ENCODE measurements around the gene PRRG3.

PRRG3 gene

DNA sequence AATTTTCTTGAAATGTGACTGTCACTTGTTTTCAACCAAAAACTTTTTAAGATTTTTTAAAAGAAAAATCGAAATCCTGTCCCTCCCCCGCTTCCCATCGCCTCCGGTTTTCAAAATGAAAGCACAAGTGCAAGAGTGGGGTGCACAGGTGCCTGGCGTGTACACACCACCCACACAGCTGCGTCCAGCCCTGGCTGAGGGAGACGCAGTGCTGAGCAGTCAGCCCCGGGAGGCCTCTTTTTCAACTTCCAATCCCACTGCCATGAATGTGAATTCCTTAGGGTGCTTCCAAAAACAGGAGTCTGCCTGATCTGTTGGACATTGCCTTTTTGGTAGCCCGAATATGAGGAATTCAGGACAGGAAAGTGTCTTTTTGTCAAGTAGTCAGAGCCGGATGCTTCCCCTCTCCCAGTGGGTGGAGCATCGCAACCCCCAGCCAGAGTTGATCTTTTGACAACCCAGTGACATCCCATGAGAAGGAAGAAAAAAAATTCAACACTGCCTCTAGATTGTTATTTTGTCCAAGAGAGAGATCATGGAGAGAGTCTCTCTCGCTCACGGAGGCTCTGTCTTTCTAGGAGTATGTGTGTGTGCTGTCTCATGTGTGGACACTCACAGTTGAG lies 8.9 kb downstream of the PRRG3 start:
- Histone ChIP-seq H3K27ac (ENCODE audit: low read length) (no peak overlapping the region), H3K4me2 (ENCODE audit: low read depth, low read length) (no peak overlapping the region), H3K36me3 (replicated peaks; ENCODE audit: insufficient read depth, low read length) (no peaks in the 10 kb centered on the region), H3K9me2 (replicated peaks; ENCODE audit: insufficient read depth, low read length) (no peaks in the 10 kb centered on the region), H2AFZ (ENCODE audit: low read length) (no peak overlapping the region), H3K9me3 (replicated peaks; ENCODE audit: insufficient read depth, low read length) (no peaks in the 10 kb centered on the region), H3F3A (ENCODE audit: insufficient read depth, low read length) (no peaks in the 10 kb centered on the region), H4K20me1 (ENCODE audit: insufficient read depth, low read length) (no peaks in the 10 kb centered on the region), H3K9ac (ENCODE audit: low read length) (no peak overlapping the region), H3K27me3 (replicated peaks; ENCODE audit: insufficient read depth, low read length) (no peaks in the 10 kb centered on the region), H3K4me1 (ENCODE audit: low read length) (no peaks in the 10 kb centered on the region), H3K4me3 (ENCODE audit: low read length) (no peak overlapping the region), H3K79me2 (ENCODE audit: low read length) (no peaks in the 10 kb centered on the region)
- DNase-seq, result no peak
- no peak for TF ChIP-seq EZH2 (optimal IDR thresholded peaks at IDR 0.05; ENCODE audit: low read depth, low read length)
- no peak for TF ChIP-seq EZH2phosphoT487 (IDR thresholded peaks at IDR 0.05; ENCODE audit: low read length)
- TF ChIP-seq, protein P1, sequence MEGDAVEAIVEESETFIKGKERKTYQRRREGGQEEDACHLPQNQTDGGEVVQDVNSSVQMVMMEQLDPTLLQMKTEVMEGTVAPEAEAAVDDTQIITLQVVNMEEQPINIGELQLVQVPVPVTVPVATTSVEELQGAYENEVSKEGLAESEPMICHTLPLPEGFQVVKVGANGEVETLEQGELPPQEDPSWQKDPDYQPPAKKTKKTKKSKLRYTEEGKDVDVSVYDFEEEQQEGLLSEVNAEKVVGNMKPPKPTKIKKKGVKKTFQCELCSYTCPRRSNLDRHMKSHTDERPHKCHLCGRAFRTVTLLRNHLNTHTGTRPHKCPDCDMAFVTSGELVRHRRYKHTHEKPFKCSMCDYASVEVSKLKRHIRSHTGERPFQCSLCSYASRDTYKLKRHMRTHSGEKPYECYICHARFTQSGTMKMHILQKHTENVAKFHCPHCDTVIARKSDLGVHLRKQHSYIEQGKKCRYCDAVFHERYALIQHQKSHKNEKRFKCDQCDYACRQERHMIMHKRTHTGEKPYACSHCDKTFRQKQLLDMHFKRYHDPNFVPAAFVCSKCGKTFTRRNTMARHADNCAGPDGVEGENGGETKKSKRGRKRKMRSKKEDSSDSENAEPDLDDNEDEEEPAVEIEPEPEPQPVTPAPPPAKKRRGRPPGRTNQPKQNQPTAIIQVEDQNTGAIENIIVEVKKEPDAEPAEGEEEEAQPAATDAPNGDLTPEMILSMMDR (IDR thresholded peaks at IDR 0.05; ENCODE audit: low read length), result no peak

DNA sequence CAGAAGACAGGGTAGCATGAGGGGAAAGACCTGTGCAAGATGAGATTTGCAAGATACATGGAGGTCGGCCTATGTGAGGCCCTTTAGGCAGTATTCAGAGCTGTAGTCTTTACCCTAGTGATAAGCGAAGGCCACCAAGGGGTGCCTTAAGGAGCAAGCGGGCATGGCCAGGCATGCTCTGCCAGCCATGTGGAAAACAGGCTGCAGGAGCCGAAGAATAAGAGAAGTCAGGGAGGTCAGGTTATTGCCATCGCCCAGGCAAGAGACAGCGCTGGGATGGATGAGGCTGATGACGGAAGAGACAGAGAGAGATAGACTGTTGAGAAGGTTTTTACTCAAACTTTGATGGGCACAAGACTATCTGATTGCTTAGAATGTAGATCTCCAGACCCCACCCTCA lies 13.6 kb downstream of the PRRG3 start:
- no peaks in the 10 kb centered on the region for H3K36me3 ChIP-seq (replicated peaks; ENCODE audit: insufficient read depth, low read length)
- H2AFZ ChIP-seq (ENCODE audit: low read length), result no peak overlapping the region
- H3K9ac ChIP-seq (ENCODE audit: low read length), result no peak overlapping the region
- TF ChIP-seq EZH2phosphoT487 (IDR thresholded peaks at IDR 0.05; ENCODE audit: low read length) (no peak), EZH2 (optimal IDR thresholded peaks at IDR 0.05; ENCODE audit: low read depth, low read length) (no peak)
- TF ChIP-seq, protein P1 (IDR thresholded peaks at IDR 0.05; ENCODE audit: low read length), result no peak
- no peaks in the 10 kb centered on the region for H3K27me3 ChIP-seq (replicated peaks; ENCODE audit: insufficient read depth, low read length)
- DNase-seq, result no peak
- no peaks in the 10 kb centered on the region for H3F3A ChIP-seq (ENCODE audit: insufficient read depth, low read length)
- H3K4me1 ChIP-seq (ENCODE audit: low read length), result no peaks in the 10 kb centered on the region
- no peak overlapping the region for H3K4me2 ChIP-seq (ENCODE audit: low read depth, low read length)
- H3K9me2 ChIP-seq (replicated peaks; ENCODE audit: insufficient read depth, low read length), result no peaks in the 10 kb centered on the region
- no peaks in the 10 kb centered on the region for H3K79me2 ChIP-seq (ENCODE audit: low read length)
- no peaks in the 10 kb centered on the region for H3K9me3 ChIP-seq (replicated peaks; ENCODE audit: insufficient read depth, low read length)
- no peak overlapping the region for H3K27ac ChIP-seq (ENCODE audit: low read length)
- no peak overlapping the region for H3K4me3 ChIP-seq (ENCODE audit: low read length)
- H4K20me1 ChIP-seq (ENCODE audit: insufficient read depth, low read length), result no peaks in the 10 kb centered on the region

GRCh38 chrX:151710457-151710856 lies 15.2 kb downstream of the PRRG3 start:
- no peak for TF ChIP-seq EZH2phosphoT487 (IDR thresholded peaks at IDR 0.05; ENCODE audit: low read length)
- TF ChIP-seq, protein P1 (IDR thresholded peaks at IDR 0.05; ENCODE audit: low read length), result no peak
- TF ChIP-seq EZH2 (optimal IDR thresholded peaks at IDR 0.05; ENCODE audit: low read depth, low read length), result no peak
- DNase-seq, result no peak
- H3K4me2 ChIP-seq (ENCODE audit: low read depth, low read length), result no peak overlapping the region
- no peaks in the 10 kb centered on the region for H3F3A ChIP-seq (ENCODE audit: insufficient read depth, low read length)
- H2AFZ ChIP-seq (ENCODE audit: low read length), result no peak overlapping the region
- H3K36me3 ChIP-seq (replicated peaks; ENCODE audit: insufficient read depth, low read length), result no peaks in the 10 kb centered on the region
- no peaks in the 10 kb centered on the region for H3K79me2 ChIP-seq (ENCODE audit: low read length)
- H3K27ac ChIP-seq (ENCODE audit: low read length), result no peak overlapping the region
- no peaks in the 10 kb centered on the region for H4K20me1 ChIP-seq (ENCODE audit: insufficient read depth, low read length)
- no peaks in the 10 kb centered on the region for H3K4me1 ChIP-seq (ENCODE audit: low read length)
- H3K4me3 ChIP-seq (ENCODE audit: low read length), result no peak overlapping the region
- no peaks in the 10 kb centered on the region for H3K27me3 ChIP-seq (replicated peaks; ENCODE audit: insufficient read depth, low read length)
- no peaks in the 10 kb centered on the region for H3K9me3 ChIP-seq (replicated peaks; ENCODE audit: insufficient read depth, low read length)
- H3K9me2 ChIP-seq (replicated peaks; ENCODE audit: insufficient read depth, low read length), result no peaks in the 10 kb centered on the region
- no peak overlapping the region for H3K9ac ChIP-seq (ENCODE audit: low read length)
